Muscle of arm (tissue), 14 donors: ENCODE data around the gene ZNF546. TPM values are rescaled to one million over a fixed set of nuclear protein-coding genes. Genes with fewer than 3 reads are reported as not detected.
"Not testable (repeated sequence)": the region's sequence is repeated elsewhere in the genome, so short reads cannot be mapped to it uniquely, and the experiment has no call there.

Experiments
- DNase-seq: peaks from one replicate; pipeline ENCODE4 v3.0.0-alpha.2; 2013
- long read RNA-seq, 11 donors: transcript quantifications; one replicate each; lab custom pipeline, GENCODE V29; 2026
- polyA plus RNA-seq, 12 donors: library from polyadenylated mRNA; unstranded; fragments of 120-200 nt; gene quantifications; one replicate each; pipeline ENCODE4 v1.2.1, GENCODE V29; 2013; ENCODE audit not compliant: insufficient read length in 12 of 12

Gene ZNF546
- 1 to 10 TPM in 11 of 12 donors, not detected in 1; 2.0 to 7.5 (median 4.9) TPM for polyA plus RNA-seq
- long read RNA-seq, donor 1 = 0 reads
- long read RNA-seq, donor 2, partial matches to known transcripts = 0 of 1 reads
- long read RNA-seq, donor 2, other reads (novel, unspliced or antisense) = 0 of 1 reads
- long read RNA-seq, donor 3, partial matches to known transcripts = 0 of 1 reads
- long read RNA-seq, donor 3, other reads (novel, unspliced or antisense) = 0 of 1 reads
- long read RNA-seq, donor 4 = 0 reads
- long read RNA-seq, donor 5 = 0 reads
- long read RNA-seq, donor 6 = 0 reads
- long read RNA-seq, donor 7 = 0 reads
- long read RNA-seq, donor 8 = 0 reads
- long read RNA-seq, donor 9, partial matches to known transcripts = 0 of 1 reads
- long read RNA-seq, donor 9, other reads (novel, unspliced or antisense) = 0 of 1 reads
- long read RNA-seq, donor 10 = 0 reads
- long read RNA-seq, donor 11 = 0 reads

DNA sequence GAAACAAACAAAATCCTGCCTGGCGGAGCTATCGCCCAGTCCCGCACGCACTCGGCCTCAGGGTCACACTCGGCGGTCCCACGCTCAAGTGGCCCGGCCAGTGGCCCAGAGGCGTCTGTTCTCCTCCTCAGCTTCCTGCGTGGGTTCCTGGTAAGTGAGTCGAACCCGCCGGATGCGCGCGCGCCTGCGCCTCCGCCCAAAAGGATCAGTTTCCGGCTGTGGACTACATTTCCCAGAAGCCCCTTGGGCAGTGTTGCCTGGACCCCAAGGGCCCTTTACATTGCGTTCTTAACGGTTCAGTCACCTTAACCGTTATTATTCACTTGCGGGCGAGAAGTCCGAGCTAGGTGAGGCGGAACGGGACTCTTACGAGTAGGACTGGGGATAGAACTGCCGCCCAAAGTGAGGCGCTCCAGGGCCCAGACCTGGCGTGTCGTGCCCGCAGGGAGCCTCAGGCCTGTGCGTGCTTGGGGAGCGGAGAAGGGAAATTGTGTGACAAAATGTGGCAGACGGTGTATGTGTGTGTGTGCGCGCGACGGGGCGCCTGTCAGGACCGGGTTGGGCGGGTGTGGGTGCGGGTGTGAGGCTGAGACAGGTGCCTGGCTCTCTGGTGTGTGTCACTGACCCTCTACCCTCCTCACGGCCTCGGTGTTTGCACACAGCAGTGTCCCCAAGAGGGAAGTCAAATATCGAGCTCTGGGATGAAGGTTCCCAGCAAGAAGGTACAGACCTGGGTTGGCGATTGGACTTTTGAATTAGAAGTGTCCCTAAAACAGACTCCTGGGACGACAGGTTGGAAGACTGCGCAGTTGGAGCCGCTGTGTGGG, at the start of gene ZNF546:
Gene ZNF546, plus strand, starts transcription at position 250 of the 827 bp plus-strand sequence. CDS start 1,267 bp downstream, outside the sequence.
- peak; percentile 92 for DNase-seq

DNA sequence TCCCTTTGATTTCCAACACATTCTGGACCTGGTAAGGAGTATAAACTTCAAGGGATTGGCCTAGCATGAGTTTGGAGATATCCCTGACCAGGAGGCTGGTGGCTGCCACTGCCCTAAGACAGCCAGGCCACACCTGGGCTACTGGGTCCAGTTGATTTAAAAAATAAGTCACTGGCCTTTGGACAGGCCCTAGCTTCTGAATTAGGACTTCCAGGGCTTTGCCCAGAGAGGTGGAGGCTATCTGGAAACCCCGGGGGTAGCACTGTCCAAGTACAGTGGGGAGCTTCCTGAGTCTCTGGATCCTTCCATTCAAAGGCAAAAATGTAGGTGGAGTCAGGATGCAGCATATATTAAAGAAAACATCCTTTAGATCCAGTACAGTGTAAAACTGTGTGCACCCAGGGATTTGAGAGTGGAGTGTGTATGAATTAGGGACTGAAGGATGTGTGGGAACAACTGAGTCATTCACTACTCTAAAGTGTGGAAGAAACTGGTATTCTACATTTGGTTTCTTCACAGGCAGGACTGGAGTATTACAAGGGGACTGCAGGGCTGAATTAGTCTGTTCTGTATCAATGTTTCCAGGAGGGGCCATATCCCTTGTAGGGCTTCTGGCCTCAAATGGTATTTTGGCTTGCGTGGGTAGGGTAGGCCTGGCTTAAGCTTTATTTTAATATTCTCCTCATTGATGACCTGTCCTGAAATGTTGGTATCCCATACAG, 47.7 kb upstream of the ZNF546 start:
- DNase-seq = no peak

DNA sequence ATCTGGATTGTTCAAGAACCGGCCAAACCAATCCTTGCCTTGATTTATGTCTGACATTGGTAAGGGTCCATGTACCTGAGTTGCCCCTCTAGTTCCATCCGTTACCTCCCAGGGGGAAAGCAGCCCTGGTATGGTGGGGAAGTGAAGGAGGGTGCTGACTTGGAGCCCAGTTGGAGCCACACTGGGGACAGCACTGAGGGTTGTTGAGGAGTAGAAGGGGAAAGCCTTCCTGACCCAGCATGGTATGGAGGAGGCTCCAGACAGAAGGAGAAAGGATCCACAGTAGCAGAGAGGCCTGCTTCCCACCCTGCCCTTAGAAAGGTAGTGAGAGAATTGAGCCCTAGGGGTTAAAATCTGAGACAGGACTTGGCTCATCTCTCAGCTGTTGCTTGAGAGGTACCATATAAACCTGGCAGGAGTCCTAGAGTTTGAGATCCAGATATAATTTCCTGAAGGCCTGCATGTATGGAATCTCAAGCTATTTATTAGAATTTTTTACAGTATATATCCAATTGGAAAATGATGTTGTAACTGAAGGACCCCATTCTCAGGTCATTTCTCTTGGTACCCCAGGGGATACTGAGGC, 45.7 kb upstream of the ZNF546 start:
- no peak for DNase-seq

DNA sequence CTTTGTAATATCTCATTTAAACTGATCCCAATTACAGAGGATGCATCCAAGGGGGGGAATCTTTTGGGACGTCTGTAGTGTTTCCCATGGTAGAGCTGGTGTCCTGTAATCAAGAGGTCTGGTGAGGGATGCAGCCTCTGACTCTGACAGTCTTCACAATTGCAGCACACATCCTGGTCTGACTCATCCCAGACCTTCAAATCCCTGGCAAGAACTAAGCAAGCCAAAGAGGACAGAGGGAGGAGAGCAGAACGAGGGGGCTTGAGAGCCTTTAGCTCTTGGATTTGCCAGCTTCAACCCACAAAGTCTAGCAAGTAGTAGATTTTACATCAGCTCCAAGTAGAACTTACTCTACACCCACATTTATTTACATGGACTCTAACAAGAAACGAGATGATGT, 45.2 kb upstream of the ZNF546 start:
- no peak for DNase-seq

DNA sequence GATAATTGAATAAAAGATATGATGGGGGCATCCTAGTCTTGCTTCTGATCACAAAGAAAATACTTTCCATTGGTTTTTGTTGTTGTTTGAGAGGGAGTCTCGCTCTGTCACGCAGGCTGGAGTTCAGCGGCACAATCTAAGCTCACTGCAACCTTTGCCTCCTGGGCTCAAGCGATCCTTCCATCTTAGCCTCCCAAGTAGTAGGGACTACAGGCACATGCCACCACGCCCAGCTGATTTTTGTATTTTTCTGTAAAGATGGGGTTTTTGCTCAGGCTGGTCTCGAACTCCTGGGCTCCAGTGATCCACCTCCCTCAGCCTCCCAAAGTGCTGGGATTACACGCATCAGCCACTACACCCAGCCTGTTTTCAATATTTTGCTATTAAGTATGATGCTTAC, 42.9 kb upstream of the ZNF546 start:
- no peak for DNase-seq

DNA sequence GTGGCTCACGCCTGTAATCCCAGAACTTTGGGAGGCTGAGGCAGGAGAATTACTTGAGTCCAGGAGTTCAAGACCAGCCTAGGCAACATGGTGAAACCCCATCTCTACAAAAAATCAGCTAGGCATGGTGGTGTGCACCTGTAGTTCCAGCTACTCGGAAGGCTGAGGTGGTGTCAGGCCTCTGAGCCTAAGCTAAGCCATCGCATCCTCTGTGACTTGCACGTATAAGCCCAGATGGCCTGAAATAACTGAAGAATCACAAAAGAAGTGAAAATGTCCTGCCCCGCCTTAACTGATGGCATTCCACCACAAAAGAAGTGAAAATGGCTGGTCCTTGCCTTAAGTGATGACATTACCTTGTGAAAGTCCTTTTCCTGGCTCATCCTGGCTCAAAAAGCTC, 39.0 kb upstream of the ZNF546 start:
- not testable (repeated sequence) for DNase-seq

DNA sequence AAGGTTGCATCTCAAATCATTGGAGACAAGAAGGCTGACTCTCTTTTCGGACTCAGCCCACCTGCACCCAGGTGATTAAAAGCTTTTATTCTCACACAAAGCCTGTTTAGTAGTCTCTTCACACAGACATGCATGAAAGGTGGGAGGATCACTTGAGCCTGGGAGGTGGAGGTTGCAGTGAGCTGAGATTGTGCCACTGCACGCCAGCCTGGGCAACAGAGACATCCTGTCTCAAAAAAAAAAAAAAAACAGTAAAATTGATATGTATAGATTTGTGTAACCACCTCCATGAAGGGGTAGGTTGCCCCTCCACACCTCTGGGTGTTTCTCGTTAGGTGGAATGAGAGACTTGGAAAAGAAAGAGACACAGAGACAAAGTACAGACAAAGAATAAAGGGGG, 37.9 kb upstream of the ZNF546 start:
- DNase-seq = not testable (repeated sequence)

DNA sequence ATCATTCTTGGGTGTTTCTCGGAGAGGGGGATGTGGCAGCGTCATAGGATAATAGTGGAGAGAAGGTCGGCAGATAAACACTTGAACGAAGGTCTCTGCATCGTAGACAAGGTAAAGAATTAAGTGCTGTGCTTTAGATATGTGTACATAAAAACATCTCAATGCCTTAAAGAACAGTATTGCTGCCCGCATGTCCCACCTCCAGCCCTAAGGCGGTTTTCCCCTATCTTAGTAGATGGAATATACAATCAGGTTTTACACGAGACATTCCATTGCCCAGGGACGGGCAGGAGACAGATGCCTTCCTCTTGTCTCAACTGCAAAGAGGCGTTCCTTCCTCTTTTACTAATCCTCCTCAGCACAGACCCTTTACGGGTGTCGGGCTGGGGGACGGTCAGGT, 37.5 kb upstream of the ZNF546 start:
- not testable (repeated sequence) for DNase-seq

DNA sequence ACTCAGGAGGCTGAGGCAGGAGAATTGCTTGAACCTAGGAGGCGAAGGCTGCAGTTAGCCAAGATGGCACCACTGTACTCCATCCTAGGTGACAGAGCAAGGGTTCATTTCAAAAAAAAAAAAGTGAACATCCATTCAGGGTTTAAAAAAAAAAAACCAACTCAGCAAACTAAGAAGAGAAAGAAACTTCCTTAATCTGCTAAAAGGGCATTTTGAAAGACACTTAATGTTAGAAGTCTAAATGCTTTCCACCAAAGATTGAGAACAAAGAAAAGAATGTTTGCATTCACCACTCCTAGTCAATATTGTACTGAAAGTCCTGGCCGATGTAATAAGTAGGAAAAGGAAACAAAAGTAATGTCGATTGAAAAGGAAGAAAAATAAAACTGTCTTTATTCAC, 33.0 kb upstream of the ZNF546 start:
- no peak for DNase-seq

DNA sequence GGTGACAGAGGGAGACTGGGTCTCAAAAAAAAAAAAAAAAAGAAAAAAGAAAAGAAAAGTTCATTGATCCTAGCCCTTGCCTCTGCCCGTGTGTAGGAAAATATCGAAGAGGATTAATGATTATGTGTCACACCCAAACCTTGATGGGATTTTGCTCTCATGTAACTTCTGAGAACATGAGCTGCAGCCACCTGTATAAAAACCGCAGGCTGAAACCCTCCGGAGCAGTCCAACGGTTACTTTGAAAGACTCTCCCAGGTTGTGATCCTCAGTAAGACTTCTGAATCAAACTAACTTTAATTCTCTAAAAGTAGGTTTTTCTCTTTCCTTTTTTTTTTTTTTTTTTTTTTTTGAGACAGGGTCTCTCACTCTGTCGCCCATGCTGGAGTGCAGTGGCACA, 30.2 kb upstream of the ZNF546 start:
- no peak for DNase-seq

DNA sequence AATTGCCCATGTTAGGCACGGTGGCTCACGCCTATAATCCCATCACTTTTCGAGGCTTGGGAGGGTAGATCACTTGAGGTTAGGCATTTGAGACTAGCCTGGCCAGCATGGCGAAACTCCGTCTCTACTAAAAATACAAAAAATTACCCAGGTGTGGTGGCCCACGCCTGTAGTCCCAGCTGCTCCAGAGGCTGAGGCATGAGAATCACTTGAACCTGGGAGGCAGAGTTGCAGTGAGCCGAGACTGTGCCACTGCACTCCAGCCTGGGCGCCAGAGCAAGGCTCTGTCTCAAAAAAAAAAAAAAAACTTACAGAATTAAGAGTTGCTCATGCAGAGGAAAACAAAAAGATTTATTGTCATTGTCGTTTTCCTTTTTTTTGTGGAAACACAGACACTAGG, 29.3 kb upstream of the ZNF546 start:
- DNase-seq = no peak

DNA sequence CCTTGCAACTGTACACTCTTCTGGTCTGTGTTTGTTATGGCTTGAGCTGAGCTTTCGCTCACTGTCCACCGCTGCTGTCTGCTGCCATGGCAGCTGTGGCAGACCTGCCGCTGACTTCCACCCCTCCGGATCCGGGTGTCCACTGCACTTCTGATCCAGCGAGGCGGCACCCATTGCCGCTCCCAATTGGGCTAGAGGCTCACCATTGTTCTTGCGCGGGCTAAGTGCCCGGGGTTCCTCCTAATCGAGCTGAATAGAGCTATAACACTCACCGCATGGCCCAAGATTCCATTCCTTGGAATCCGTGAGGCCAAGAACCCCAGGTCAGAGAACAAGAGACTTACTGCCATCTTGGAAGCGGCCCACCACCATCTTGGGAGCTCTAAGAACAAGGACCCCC, 28.1 kb upstream of the ZNF546 start:
- no peak for DNase-seq

DNA sequence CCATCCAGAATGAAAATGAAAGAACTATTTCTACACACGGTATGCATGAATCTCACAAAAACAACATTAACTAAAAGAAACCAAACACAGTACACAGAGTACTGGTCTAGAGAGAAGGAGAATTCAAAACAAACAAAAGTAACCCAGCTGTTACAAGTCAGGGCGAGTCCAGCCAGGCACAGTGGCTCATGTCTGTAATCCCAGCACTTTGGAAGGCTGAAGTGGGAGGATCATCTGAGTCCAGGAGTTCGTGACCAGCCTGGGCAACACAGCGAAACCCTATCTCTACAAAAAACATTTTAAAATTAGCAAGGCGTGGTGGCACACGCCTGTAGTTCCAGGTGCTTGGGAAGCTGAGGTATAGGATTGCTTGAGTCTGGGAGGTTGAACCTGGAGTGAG, 27.6 kb upstream of the ZNF546 start:
- no peak for DNase-seq

DNA sequence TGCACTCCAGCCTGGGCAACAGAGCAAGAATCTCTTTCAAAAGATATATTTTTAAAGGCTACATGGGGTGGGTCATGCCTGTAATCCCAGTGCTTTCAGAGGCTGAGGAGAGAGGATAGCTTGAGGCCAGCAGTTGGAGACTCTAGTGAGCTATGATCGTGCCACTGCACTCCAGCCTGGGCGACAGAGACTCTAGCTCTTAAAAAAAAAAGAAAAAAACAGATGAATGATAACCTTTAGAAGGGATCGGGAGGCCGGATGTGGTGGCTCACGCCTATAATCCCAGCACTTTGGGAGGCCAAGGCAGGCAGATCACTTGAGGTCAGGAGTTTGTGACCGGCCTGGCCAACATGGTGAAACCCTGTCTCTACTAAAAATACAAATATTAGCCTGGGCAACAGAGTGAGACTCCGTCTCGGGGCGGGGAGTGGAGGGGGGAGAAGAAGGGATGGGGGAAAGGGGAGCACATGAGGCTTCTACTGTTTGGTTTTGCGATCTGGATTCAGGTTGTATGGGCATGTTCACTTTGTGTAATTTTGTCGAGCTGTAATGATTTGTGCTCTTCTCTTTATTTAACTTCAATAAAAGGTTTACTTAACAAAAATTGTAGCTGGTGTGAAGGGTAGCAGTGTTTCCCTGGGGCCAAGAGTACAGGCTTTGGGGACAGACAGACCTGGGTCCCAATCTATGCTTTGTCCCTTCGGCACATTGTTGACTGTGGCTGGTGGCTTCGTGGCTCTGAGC, 27.0 kb upstream of the ZNF546 start:
- no peak for DNase-seq

DNA sequence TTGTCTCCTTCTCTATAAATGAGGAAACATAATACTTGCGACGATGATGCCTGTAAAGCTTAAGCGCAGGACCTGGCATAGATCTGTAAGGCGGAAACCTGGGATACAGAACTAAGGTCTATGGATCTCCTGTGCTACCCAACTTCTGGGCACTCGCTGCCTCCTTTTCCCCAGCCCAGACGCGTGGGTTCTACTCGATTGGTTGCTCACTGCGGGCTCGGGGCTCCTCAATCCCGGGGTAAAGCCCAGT, 26.5 kb upstream of the ZNF546 start:
- DNase-seq = no peak

DNA sequence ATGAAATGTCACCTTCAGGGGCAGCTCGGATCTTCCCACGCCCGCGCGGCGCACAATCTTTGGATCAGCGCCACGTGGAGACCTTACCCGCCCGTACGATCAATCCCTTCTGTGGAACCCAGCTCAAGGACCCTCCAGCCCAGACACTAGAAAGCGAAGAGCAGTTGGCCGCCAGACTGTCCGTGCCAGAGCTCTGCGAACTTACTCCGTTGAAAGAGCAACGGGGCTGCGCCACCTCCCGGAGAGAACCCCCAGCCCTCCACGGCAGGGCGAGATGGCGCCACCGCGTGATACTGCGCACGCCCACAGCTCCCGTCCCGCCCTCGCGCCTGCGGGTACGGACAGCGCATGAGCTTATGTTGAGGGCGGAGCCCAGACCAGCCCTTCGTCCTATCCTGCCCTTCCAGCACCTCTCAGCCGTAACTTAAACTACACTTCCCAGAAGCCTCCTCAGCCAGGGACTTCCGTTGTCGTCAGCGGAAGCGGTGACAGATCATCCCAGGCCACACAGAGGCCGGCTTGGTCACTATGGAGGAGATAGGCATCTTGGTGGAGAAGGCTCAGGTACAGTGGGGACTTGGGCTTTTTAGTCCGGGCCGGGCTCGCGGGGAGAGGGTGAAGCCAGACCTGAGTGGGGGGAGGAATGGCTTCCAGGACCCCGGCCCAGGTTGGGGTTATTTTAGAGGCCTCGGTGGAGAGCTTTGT, 26.0 kb upstream of the ZNF546 start, which contains the start of gene PSMC4:
Gene PSMC4, plus strand, starts transcription at position 491 of the 705 bp plus-strand sequence. Its CDS starts 38 bp downstream, at position 529.
- peak; percentile 98 for DNase-seq

DNA sequence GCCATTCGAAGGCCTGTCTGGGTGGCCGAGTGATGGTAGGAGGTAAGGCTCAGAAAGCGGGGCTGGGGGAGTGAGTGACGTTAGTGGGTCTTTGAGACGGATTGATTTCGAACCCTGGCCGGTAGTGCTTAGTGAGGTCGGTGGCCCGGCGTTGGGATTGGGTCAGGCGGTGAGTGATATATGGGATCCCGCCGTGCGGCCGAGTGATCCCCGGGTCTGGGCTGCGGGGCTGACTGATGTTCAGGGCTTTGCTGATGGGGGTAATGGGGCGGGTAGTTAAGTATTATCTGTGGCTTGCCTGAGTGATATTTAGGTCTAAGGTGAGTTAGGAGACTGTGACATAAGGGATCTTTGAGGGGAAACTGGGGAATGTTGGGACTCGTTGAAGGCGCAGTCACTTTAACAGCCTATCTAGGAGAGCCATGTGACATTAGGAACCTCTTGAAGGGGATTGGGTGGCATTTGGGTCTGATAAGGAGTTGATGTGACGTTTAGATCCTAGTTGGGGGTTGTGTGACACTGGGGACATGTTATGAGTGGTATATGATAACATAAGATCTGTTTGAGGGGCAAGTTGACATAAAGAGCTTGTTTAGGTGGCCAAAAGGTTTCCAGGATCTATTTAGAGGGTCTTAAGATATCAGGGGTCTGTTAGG, 25.4 kb upstream of the ZNF546 start:
- no peak for DNase-seq

DNA sequence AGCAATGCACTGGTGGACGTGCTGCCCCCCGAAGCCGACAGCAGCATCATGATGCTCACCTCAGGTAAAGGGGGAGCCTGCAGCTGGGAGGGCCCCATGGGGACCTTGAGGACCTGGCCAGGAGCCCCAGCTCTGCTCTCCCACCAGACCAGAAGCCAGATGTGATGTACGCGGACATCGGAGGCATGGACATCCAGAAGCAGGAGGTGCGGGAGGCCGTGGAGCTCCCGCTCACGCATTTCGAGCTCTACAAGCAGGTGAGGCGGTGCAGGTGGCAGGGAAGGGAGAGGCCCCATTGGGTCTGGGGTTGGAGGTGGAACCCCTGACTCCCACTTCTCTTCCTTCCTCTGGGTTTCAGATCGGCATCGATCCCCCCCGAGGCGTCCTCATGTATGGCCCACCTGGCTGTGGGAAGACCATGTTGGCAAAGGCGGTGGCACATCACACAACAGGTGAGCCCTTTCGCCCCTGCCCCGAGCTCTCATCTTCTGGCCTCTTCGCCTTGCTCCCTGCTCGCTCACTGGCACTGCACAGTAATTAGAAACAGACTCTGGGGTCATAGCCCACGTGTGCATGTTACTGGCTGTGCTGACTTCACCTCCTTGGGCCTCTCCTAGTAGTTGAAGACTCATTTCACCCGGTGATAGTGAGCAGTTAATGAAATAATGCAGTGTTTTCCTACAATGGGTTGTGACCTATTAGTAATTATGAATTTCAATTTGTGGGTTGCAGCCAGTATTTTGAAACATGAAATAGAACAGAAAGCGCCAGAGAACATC, 22.3 kb upstream of the ZNF546 start:
- no peak for DNase-seq

DNA sequence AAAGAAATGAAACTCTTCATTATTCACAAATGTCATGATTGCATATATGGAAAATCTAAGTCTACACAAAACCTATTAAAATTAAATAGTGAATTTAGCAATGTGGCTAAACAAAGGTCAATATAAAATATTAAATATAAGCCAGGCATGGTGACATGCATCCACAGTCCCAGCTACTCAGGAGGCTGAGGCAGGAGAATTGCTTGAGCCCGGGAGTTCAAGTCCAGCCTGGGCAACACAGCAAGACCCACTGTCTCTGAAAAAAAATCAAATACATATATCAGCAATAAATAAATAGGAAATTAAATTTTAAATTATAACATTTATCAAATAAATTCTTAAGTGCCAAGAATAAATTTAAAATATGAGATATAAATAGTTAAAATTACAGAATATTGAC, 14.0 kb upstream of the ZNF546 start:
- no peak for DNase-seq
